WTC11 (cell line): Measurements from ENCODE around the gene LEUTX. TPM values are rescaled to one million over a fixed set of nuclear protein-coding genes. Genes with fewer than 3 reads are reported as not detected.

Experiments used
- ATAC-seq: fragments of 200-7000 bp; cut with Tn5 transposase; 2 replicates; pipeline ENCODE4 v1.10.0; 2021; ENCODE audit warnings: mild to moderate bottlenecking, moderate library complexity
- CTCF ChIA-PET: fragments of 300-600 bp; sonication (Branson Sonifier 250); formaldehyde crosslinking; loops from one replicate; lab custom pipeline; 2021; ENCODE audit warnings: antibody characterized with exemption; lab: Charles Lee
- POLR2A ChIA-PET: fragments of 350-600 bp; sonication (Branson Sonifier 250); formaldehyde crosslinking; loops from one replicate; lab custom pipeline; 2021; ENCODE audit warnings: antibody characterized with exemption; lab: Charles Lee
- DNase-seq: peaks from one replicate; pipeline ENCODE4 v3.0.0; 2021; ENCODE audit warnings: low spot score
- H3K27ac Mint-ChIP-seq: 2 replicates; pipeline ENCODE4 v1.8.0; 2021; ENCODE audit warnings: mixed read lengths
- H3K27me3 Mint-ChIP-seq: 2 replicates; pipeline ENCODE4 v1.8.0; 2021; ENCODE audit warnings: low read depth, mild to moderate bottlenecking, moderate library complexity, mixed read lengths
- H3K36me3 Mint-ChIP-seq: 2 replicates; pipeline ENCODE4 v1.8.0; 2021; ENCODE audit warnings: mixed read lengths
- H3K4me1 Mint-ChIP-seq: 2 replicates; pipeline ENCODE4 v1.8.0; 2022; ENCODE audit warnings: mixed read lengths
- H3K4me3 Mint-ChIP-seq: 2 replicates; pipeline ENCODE4 v1.8.0; 2021; ENCODE audit warnings: mild to moderate bottlenecking, moderate library complexity, mixed read lengths
- H3K9me3 Mint-ChIP-seq: 2 replicates; pipeline ENCODE4 v1.8.0; 2021; ENCODE audit warnings: mixed read lengths
- CREB1 ChIP-seq: sonication (generic); formaldehyde crosslinking; IDR thresholded peaks from 2 replicates; pipeline ENCODE4 v1.8.0; 2023; ENCODE audit warnings: mild to moderate bottlenecking, missing genetic modification reagents
- NR1H2 ChIP-seq: sonication (generic); formaldehyde crosslinking; IDR thresholded peaks from 2 replicates; pipeline ENCODE4 v1.9.0; 2021; ENCODE audit warnings: mild to moderate bottlenecking, moderate library complexity, missing genetic modification reagents
- RELA ChIP-seq: sonication (generic); formaldehyde crosslinking; IDR thresholded peaks from 2 replicates; pipeline ENCODE4 v1.8.1; 2022; ENCODE audit warnings: missing genetic modification reagents, mild to moderate bottlenecking, borderline replicate concordance
- SP1 ChIP-seq: sonication (generic); formaldehyde crosslinking; conservative IDR thresholded peaks from 2 replicates; pipeline ENCODE4 v1.8.1; 2022; ENCODE audit warnings: missing genetic modification reagents
- TEAD4 ChIP-seq: sonication (generic); formaldehyde crosslinking; IDR thresholded peaks from 2 replicates; pipeline ENCODE4 v1.8.0; 2022; ENCODE audit warnings: mild to moderate bottlenecking, missing genetic modification reagents
- ZNF219 ChIP-seq: sonication (generic); formaldehyde crosslinking; IDR thresholded peaks from 2 replicates; pipeline ENCODE4 v1.8.0; 2023; ENCODE audit warnings: missing genetic modification reagents, mild to moderate bottlenecking, borderline replicate concordance
- ZNF423 ChIP-seq: fragments of 250-450 bp; sonication (Bioruptor Pico); IDR thresholded peaks from 2 replicates; pipeline ENCODE4 v2.1.2; 2022; ENCODE audit warnings: mild to moderate bottlenecking, moderate library complexity
- total RNA-seq: library from RNA; stranded (reverse); gene quantifications from 3 replicates; pipeline ENCODE4 v1.2.3, GENCODE V29; 2021
- TF ChIP-seq, protein P1 (sequence below): sonication (generic); formaldehyde crosslinking; IDR thresholded peaks from 2 replicates; pipeline ENCODE4 v1.8.0; 2023; ENCODE audit warnings: missing genetic modification reagents, mild to moderate bottlenecking, borderline replicate concordance
- TF ChIP-seq, protein P2 (sequence below): sonication (generic); formaldehyde crosslinking; IDR thresholded peaks from 2 replicates; pipeline ENCODE4 v1.8.1; 2023; ENCODE audit warnings: mild to moderate bottlenecking, missing genetic modification reagents
- TF ChIP-seq, protein P3 (sequence below): sonication (generic); formaldehyde crosslinking; IDR thresholded peaks from 2 replicates; pipeline ENCODE4 v1.8.1; 2022; ENCODE audit warnings: low read depth, mild to moderate bottlenecking, moderate library complexity, missing genetic modification reagents, borderline replicate concordance
- TF ChIP-seq, protein P4 (sequence below): fragments of 250-450 bp; sonication (Bioruptor Pico); IDR thresholded peaks from 2 replicates; pipeline ENCODE4 v1.9.0; 2021; ENCODE audit warnings: mild to moderate bottlenecking
- TF ChIP-seq, protein P5 (sequence below): sonication (generic); formaldehyde crosslinking; conservative IDR thresholded peaks from 2 replicates; pipeline ENCODE4 v1.8.1; 2022; ENCODE audit warnings: mild to moderate bottlenecking, missing genetic modification reagents
- TF ChIP-seq, protein P6 (sequence below): sonication (generic); formaldehyde crosslinking; IDR thresholded peaks from 2 replicates; pipeline ENCODE4 v1.8.0; 2022; ENCODE audit warnings: mild to moderate bottlenecking, missing genetic modification reagents

Gene LEUTX
- total RNA-seq, 1 experiment from 2014 or later = not detected

DNA sequence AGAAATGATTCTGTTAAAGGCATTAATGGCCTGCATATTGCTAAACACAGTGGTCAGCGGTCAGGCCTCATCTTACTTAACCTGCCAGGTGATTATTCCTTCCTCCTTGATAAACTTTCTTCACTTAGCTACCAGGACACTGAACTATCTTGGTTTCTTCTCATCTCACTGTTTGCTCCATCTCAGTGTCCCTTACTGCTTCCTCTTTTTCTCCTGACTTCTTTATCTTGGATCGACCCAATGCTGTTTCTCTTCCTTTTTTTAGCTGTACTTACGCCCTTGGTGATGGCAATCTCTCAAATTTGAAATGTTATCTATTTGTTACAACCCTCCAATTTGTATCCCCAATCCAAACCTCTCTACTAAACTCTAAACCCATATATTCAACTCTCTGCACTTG is 33.0 kb upstream of the LEUTX start (continued):
- TF ChIP-seq, protein P1, sequence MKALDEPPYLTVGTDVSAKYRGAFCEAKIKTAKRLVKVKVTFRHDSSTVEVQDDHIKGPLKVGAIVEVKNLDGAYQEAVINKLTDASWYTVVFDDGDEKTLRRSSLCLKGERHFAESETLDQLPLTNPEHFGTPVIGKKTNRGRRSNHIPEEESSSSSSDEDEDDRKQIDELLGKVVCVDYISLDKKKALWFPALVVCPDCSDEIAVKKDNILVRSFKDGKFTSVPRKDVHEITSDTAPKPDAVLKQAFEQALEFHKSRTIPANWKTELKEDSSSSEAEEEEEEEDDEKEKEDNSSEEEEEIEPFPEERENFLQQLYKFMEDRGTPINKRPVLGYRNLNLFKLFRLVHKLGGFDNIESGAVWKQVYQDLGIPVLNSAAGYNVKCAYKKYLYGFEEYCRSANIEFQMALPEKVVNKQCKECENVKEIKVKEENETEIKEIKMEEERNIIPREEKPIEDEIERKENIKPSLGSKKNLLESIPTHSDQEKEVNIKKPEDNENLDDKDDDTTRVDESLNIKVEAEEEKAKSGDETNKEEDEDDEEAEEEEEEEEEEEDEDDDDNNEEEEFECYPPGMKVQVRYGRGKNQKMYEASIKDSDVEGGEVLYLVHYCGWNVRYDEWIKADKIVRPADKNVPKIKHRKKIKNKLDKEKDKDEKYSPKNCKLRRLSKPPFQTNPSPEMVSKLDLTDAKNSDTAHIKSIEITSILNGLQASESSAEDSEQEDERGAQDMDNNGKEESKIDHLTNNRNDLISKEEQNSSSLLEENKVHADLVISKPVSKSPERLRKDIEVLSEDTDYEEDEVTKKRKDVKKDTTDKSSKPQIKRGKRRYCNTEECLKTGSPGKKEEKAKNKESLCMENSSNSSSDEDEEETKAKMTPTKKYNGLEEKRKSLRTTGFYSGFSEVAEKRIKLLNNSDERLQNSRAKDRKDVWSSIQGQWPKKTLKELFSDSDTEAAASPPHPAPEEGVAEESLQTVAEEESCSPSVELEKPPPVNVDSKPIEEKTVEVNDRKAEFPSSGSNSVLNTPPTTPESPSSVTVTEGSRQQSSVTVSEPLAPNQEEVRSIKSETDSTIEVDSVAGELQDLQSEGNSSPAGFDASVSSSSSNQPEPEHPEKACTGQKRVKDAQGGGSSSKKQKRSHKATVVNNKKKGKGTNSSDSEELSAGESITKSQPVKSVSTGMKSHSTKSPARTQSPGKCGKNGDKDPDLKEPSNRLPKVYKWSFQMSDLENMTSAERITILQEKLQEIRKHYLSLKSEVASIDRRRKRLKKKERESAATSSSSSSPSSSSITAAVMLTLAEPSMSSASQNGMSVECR (CRISPR knock-in tag) = no peak
- TF ChIP-seq, protein P2, sequence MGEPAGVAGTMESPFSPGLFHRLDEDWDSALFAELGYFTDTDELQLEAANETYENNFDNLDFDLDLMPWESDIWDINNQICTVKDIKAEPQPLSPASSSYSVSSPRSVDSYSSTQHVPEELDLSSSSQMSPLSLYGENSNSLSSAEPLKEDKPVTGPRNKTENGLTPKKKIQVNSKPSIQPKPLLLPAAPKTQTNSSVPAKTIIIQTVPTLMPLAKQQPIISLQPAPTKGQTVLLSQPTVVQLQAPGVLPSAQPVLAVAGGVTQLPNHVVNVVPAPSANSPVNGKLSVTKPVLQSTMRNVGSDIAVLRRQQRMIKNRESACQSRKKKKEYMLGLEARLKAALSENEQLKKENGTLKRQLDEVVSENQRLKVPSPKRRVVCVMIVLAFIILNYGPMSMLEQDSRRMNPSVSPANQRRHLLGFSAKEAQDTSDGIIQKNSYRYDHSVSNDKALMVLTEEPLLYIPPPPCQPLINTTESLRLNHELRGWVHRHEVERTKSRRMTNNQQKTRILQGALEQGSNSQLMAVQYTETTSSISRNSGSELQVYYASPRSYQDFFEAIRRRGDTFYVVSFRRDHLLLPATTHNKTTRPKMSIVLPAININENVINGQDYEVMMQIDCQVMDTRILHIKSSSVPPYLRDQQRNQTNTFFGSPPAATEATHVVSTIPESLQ (CRISPR knock-in tag) = no peak
- TF ChIP-seq SP1 (no peak), ZNF219 (CRISPR knock-in tag) (no peak), CREB1 (CRISPR knock-in tag) (no peak), TEAD4 (CRISPR knock-in tag) (no peak), NR1H2 (no peak)
- TF ChIP-seq, protein P3, sequence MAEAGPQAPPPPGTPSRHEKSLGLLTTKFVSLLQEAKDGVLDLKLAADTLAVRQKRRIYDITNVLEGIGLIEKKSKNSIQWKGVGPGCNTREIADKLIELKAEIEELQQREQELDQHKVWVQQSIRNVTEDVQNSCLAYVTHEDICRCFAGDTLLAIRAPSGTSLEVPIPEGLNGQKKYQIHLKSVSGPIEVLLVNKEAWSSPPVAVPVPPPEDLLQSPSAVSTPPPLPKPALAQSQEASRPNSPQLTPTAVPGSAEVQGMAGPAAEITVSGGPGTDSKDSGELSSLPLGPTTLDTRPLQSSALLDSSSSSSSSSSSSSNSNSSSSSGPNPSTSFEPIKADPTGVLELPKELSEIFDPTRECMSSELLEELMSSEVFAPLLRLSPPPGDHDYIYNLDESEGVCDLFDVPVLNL (CRISPR knock-in tag) = no peak
- TF ChIP-seq, protein P4, sequence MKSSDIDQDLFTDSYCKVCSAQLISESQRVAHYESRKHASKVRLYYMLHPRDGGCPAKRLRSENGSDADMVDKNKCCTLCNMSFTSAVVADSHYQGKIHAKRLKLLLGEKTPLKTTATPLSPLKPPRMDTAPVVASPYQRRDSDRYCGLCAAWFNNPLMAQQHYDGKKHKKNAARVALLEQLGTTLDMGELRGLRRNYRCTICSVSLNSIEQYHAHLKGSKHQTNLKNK (CRISPR knock-in tag) = no peak

DNA sequence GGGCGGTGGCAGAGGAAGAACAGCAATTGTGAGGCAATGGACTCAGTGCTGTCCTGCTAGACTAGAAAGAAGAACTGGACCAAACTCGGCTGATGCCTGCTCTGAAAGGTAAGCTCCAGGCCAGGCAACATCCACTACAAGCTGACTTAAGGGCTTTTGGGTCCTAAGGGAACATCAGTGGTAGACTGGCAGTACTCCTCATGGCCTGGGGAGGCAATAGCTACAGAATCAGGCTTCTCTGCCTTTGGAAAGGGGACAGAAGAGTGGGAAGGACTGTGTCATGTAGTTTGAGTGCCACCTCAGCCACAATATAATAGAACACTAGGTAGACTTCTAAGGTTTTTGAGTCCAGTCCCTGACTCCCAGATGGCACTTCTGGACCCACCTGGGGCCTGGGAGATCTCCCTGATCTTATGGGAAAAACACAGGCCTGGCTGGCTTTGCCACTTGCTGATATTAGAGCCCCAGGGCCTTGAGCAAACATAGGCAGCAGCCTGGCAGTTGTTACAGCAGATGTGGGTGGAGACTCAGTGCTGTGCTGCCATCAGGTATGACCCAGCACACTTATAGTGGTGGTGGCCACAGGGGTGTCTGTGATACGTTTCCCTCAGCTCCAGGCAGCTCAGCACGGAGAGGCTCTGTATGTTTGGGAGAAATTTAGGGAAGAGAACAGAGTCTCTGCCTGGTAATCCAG is 31.7 kb upstream of the LEUTX start:
- peaks cover 46% of the 10 kb centered on the region for H3K27me3 Mint-ChIP-seq
- POLR2A ChIA-PET = no interaction called here
- H3K27ac Mint-ChIP-seq = no peak overlapping the region
- no peaks in the 10 kb centered on the region for H3K4me1 Mint-ChIP-seq
- no peak overlapping the region for H3K4me3 Mint-ChIP-seq
- TF ChIP-seq, protein P4 (CRISPR knock-in tag) = no peak
- no peak for TF ChIP-seq ZNF423
- TF ChIP-seq, protein P5, sequence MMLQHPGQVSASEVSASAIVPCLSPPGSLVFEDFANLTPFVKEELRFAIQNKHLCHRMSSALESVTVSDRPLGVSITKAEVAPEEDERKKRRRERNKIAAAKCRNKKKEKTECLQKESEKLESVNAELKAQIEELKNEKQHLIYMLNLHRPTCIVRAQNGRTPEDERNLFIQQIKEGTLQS (CRISPR knock-in tag) = no peak
- no peak for TF ChIP-seq RELA (CRISPR knock-in tag)
- TF ChIP-seq, protein P6, sequence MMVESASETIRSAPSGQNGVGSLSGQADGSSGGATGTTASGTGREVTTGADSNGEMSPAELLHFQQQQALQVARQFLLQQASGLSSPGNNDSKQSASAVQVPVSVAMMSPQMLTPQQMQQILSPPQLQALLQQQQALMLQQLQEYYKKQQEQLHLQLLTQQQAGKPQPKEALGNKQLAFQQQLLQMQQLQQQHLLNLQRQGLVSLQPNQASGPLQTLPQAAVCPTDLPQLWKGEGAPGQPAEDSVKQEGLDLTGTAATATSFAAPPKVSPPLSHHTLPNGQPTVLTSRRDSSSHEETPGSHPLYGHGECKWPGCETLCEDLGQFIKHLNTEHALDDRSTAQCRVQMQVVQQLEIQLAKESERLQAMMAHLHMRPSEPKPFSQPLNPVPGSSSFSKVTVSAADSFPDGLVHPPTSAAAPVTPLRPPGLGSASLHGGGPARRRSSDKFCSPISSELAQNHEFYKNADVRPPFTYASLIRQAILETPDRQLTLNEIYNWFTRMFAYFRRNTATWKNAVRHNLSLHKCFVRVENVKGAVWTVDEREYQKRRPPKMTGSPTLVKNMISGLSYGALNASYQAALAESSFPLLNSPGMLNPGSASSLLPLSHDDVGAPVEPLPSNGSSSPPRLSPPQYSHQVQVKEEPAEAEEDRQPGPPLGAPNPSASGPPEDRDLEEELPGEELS (CRISPR knock-in tag) = no peak
- H3K9me3 Mint-ChIP-seq = no peaks in the 10 kb centered on the region
- DNase-seq = no peak
- CTCF ChIA-PET = interaction anchor here (0.7 to 1.5 kb wide), 10 partner anchors 8 to 418 kb away, joined by 3 to 9 read pairs (median 3); no protein-coding TSS in a partner anchor
- peak; percentile 86 for ATAC-seq
- H3K36me3 Mint-ChIP-seq = no peaks in the 10 kb centered on the region
